ENCODE measurements around the gene IQGAP3. TPM values are rescaled to one million over a fixed set of nuclear protein-coding genes. Genes with fewer than 3 reads are reported as not detected.

The IQGAP3 gene
- total and polyA plus RNA-seq, 9 donors, result 0.05 to 1.2 (median 0.30) TPM; not detected in 1

- Histone ChIP-seq H3K4me3 (no peak overlapping the region), H3K27me3 (no peaks in the 10 kb centered on the region), H3K4me1 (ENCODE audit: insufficient read depth) (peaks cover 19% of the 10 kb centered on the region), H3K9me3 (no peaks in the 10 kb centered on the region), H3K27ac (no peak overlapping the region), H3K36me3 (no peaks in the 10 kb centered on the region)
- WGBS, 3 donors, result 80 to 88% (median 88%) methylated on average over 3 of the region's 3 CpGs
- intact Hi-C loops (cut with DNase I), result loop anchor here in 1 of 4 donors (10.0 kb wide), 1 partner anchor 119 kb away; the partner anchor contains the start of gene GPATCH4
- no peak for DNase-seq
- TF ChIP-seq EP300 (IDR thresholded peaks at IDR 0.05) (no peak), CTCF (IDR thresholded peaks at IDR 0.05) (no peak), POLR2A (IDR thresholded peaks at IDR 0.05) (no peak)
These were observed 86.4 kb downstream of the IQGAP3 start for GRCh38 chr1:156485984-156486383.

- no peaks in the 10 kb centered on the region for H3K27me3 ChIP-seq
- no peaks in the 10 kb centered on the region for H3K36me3 ChIP-seq
- H3K4me1 ChIP-seq (ENCODE audit: insufficient read depth), result peaks cover 9% of the 10 kb centered on the region
- no peak overlapping the region for H3K4me3 ChIP-seq
- TF ChIP-seq POLR2A (IDR thresholded peaks at IDR 0.05), result no peak
- TF ChIP-seq EP300 (IDR thresholded peaks at IDR 0.05), result no peak
- TF ChIP-seq CTCF (IDR thresholded peaks at IDR 0.05), result no peak
- no peak for DNase-seq
- intact Hi-C loops (cut with DNase I), result loop anchor here in 1 of 4 donors (10.0 kb wide), 1 partner anchor 120 kb away; the partner anchor contains the start of gene GPATCH4
- H3K27ac ChIP-seq, result no peak overlapping the region
- H3K9me3 ChIP-seq, result no peaks in the 10 kb centered on the region
- 88 to 93% (median 88%) methylated on average over 6 of the region's 6 CpGs for WGBS, 3 donors
These were observed 87.8 kb downstream of the IQGAP3 start for GRCh38 chr1:156484480-156485058.

GRCh38 chr1:156483397-156483796, 89.0 kb downstream of the IQGAP3 start:
- intact Hi-C loops (cut with DNase I), result loop anchor here in 1 of 4 donors (10.0 kb wide), 1 partner anchor 121 kb away; the partner anchor contains the start of gene GPATCH4
- H3K9me3 ChIP-seq, result no peaks in the 10 kb centered on the region
- TF ChIP-seq EP300 (IDR thresholded peaks at IDR 0.05) (no peak), POLR2A (IDR thresholded peaks at IDR 0.05) (no peak), CTCF (IDR thresholded peaks at IDR 0.05) (no peak)
- H3K36me3 ChIP-seq, result no peaks in the 10 kb centered on the region
- no peak overlapping the region for H3K27ac ChIP-seq
- H3K4me1 ChIP-seq (ENCODE audit: insufficient read depth), result peaks cover under 1% of the 10 kb centered on the region
- no peaks in the 10 kb centered on the region for H3K27me3 ChIP-seq
- whole genome bisulfite sequencing, 3 donors, result 82 to 87% (median 85%) methylated on average over 2 of the region's 2 CpGs
- no peak for DNase-seq
- H3K4me3 ChIP-seq, result no peak overlapping the region

- intact Hi-C loops (cut with DNase I), result loop anchor here in 1 of 4 donors (10.0 kb wide), 1 partner anchor 123 kb away; the partner anchor contains the start of gene GPATCH4
- DNase-seq, result no peak
These were observed 90.1 kb downstream of the IQGAP3 start for GRCh38 chr1:156482276-156482675.

More at GRCh38 chr1:156482276-156482675, 90.1 kb downstream of the IQGAP3 start:
- H3K9me3 ChIP-seq, result no peaks in the 10 kb centered on the region
- TF ChIP-seq CTCF (IDR thresholded peaks at IDR 0.05) (no peak), EP300 (IDR thresholded peaks at IDR 0.05) (no peak), POLR2A (IDR thresholded peaks at IDR 0.05) (no peak)
- no peak overlapping the region for H3K27ac ChIP-seq
- peaks cover 5% of the 10 kb centered on the region for H3K4me1 ChIP-seq (ENCODE audit: insufficient read depth)
- no peak overlapping the region for H3K4me3 ChIP-seq
- H3K36me3 ChIP-seq, result no peaks in the 10 kb centered on the region
- no peaks in the 10 kb centered on the region for H3K27me3 ChIP-seq
- WGBS, 3 donors, result 86 to 91% (median 87%) methylated on average over 19 of the region's 19 CpGs

All from ovary (tissue), 9 donors.